B cell (primary cell): ENCODE results near the gene CPE.

Experiments used
- CTCF ChIP-seq: fragments of 200-600 bp; IDR thresholded peaks from one replicate; pipeline ENCODE4 v1.8.0; 2022; ENCODE audit warnings: antibody characterized with exemption, mild to moderate bottlenecking
- EZH2 ChIP-seq: IDR thresholded peaks from 2 replicates; pipeline ENCODE4 v1.6.1; 2012; ENCODE audit warnings: borderline replicate concordance, low read depth, mild to moderate bottlenecking, moderate library complexity, low read length; ENCODE audit not compliant: insufficient read depth, poor library complexity, severe bottlenecking

DNA sequence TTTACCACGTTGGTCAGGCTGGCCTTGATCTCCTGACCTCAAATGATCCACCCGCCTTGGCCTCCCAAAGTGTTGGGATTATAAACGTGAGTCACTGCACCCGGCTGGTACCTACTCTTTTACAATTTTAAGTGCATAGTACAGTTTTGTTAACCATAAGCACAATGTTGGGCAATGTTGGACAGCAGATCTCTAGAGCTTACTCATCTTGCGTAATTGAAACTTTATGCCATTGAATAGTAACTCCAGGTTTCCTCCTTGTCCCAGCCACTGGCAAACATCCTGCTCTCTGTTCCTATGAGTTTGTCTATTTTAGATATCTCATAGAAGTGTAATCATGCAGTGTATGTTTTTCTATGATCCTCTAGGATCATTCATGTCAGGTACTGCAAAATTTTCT is 9.3 kb upstream of the CPE start:
- TF ChIP-seq CTCF (no peak), EZH2 (no peak)
